Measurements from ENCODE around the gene SLC36A3.
"Not testable (repeated sequence)": the region's sequence is repeated elsewhere in the genome, so short reads cannot be mapped to it uniquely, and the experiment has no call there.

The SLC36A3 gene

GRCh38 chr5:151236888-151237287, 66.7 kb downstream of the SLC36A3 start:
- DNase-seq = peak; percentile 24

- DNase-seq = not testable (repeated sequence)
Observed at GRCh38 chr5:151235239-151235571, 68.4 kb downstream of the SLC36A3 start.

GRCh38 chr5:151234476-151235238, 68.9 kb downstream of the SLC36A3 start:
- DNase-seq = no peak

- no peak for DNase-seq
Observed at GRCh38 chr5:151233616-151234085, 69.9 kb downstream of the SLC36A3 start.

GRCh38 chr5:151231359-151231758, 72.2 kb downstream of the SLC36A3 start:
- DNase-seq = no peak

- no peak for DNase-seq
Observed at GRCh38 chr5:151230048-151230680, 73.4 kb downstream of the SLC36A3 start.

- DNase-seq = no peak
Observed at GRCh38 chr5:151228986-151229385, 74.6 kb downstream of the SLC36A3 start.

GRCh38 chr5:151227918-151228447, 75.6 kb downstream of the SLC36A3 start:
- DNase-seq = no peak

Measured in NCI-H2171 treated with DMSO at 0.1 percent for 48 hours (cell line).